ENCODE measurements around the gene SPDYE16.
"Not testable (repeated sequence)": the region's sequence is repeated elsewhere in the genome, so short reads cannot be mapped to it uniquely, and the experiment has no call there.

SPDYE16 gene

GRCh38 chr7:76504351-76505167 lies 38.5 kb downstream of the SPDYE16 start:
- DNase-seq (ENCODE audit: low read depth), result not testable (repeated sequence)

- not testable (repeated sequence) for DNase-seq (ENCODE audit: low read depth)
Observed at GRCh38 chr7:76503244-76503643, 39.9 kb downstream of the SPDYE16 start.

- DNase-seq (ENCODE audit: low read depth), result not testable (repeated sequence)
Observed at GRCh38 chr7:76502836-76503235, 40.3 kb downstream of the SPDYE16 start.

GRCh38 chr7:76502224-76502623 lies 40.9 kb downstream of the SPDYE16 start:
- not testable (repeated sequence) for DNase-seq (ENCODE audit: low read depth)

GRCh38 chr7:76499924-76500241 lies 43.2 kb downstream of the SPDYE16 start:
- not testable (repeated sequence) for DNase-seq (ENCODE audit: low read depth)

GRCh38 chr7:76499201-76499923 lies 43.7 kb downstream of the SPDYE16 start:
- not testable (repeated sequence) for DNase-seq (ENCODE audit: low read depth)

GRCh38 chr7:76498583-76499200 lies 44.4 kb downstream of the SPDYE16 start:
- DNase-seq (ENCODE audit: low read depth), result not testable (repeated sequence)

- DNase-seq (ENCODE audit: low read depth), result not testable (repeated sequence)
Observed at GRCh38 chr7:76497918-76498582, 45.0 kb downstream of the SPDYE16 start.

GRCh38 chr7:76495717-76496116 lies 47.4 kb downstream of the SPDYE16 start:
- not testable (repeated sequence) for DNase-seq (ENCODE audit: low read depth)

GRCh38 chr7:76492139-76492538 lies 51.0 kb downstream of the SPDYE16 start:
- DNase-seq (ENCODE audit: low read depth), result not testable (repeated sequence)

GRCh38 chr7:76487969-76488368 lies 55.1 kb downstream of the SPDYE16 start:
- DNase-seq (ENCODE audit: low read depth), result not testable (repeated sequence)

GRCh38 chr7:76486618-76487017 lies 56.5 kb downstream of the SPDYE16 start:
- not testable (repeated sequence) for DNase-seq (ENCODE audit: low read depth)

- DNase-seq (ENCODE audit: low read depth), result not testable (repeated sequence)
Observed at GRCh38 chr7:76485822-76486610, 57.1 kb downstream of the SPDYE16 start.

GRCh38 chr7:76484456-76484855 lies 58.6 kb downstream of the SPDYE16 start:
- not testable (repeated sequence) for DNase-seq (ENCODE audit: low read depth)

- not testable (repeated sequence) for DNase-seq (ENCODE audit: low read depth)
Observed at GRCh38 chr7:76483081-76483480, 60.0 kb downstream of the SPDYE16 start.

- DNase-seq (ENCODE audit: low read depth), result not testable (repeated sequence)
Observed at GRCh38 chr7:76482660-76483059, 60.4 kb downstream of the SPDYE16 start.

Data from stimulated activated CD8-positive, alpha-beta memory T cell treated with anti-CD3 and anti-CD28 coated beads, Interleukin-12 subunit alpha, Interleukin-12 subunit beta, amount 100 ng/mL, for 4 hours (primary cell).